ENCODE data around the gene TSC22D3.

GRCh38 chrX:107724653-107725052, 50.9 kb downstream of the TSC22D3 start:
- TF ChIP-seq CTCF (IDR thresholded peaks at IDR 0.05) (no peak), POLR2A (IDR thresholded peaks at IDR 0.05) (no peak)
